GM21619 (cell line): ENCODE results near the gene ZNF45.
A peak's percentile ranks its signal among the peaks of the same experiment; 100 is the strongest.
"Not testable (repeated sequence)": the region's sequence is repeated elsewhere in the genome, so short reads cannot be mapped to it uniquely, and the experiment has no call there.

Experiments
- ATAC-seq: cut with Tn5 transposase; IDR thresholded peaks from one replicate; pipeline ENCODE4 v1.9.1; 2021; ENCODE audit not compliant: unreplicated experiment

Gene ZNF45

DNA sequence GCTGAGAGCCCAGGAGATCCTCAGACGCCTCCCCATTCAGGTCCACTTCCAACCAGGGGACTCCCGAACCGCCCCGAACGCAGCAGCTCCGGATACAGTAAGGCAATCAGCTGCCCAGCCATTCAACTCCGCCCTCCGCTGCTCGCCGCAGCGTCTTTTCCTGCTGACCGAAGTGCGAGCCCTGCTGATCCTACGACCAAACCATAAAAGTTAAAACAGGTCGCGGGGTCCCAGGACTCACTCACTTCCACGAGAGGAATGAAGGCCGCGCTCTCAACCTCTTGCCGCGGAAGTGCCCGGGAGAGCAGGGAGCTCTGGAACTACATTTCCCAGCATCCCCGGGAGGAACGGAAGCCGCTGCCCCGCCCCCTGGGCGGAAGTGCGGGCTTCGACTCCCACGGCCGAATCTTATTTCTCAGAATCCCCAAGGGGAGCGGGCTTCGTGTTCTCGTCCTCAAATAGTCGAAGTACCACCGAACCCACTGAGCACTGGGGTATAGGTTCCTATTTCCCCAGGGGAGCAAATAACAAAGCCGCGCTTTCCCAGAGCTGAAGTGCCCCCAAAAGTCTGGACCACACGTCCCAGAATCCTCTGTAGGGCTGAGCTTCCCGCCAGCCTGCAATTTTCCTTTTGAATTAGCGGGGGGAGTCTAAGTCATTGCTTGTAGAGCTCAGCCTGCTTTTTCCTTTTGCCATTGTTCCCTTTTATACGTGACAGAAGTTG, at the start of gene ZNF45:
TSS of gene ZNF45 (minus strand) at position 298 of the 724 bp plus-strand sequence. CDS start 13,097 bp downstream, outside the sequence.
- ATAC-seq = peak; percentile 96

DNA sequence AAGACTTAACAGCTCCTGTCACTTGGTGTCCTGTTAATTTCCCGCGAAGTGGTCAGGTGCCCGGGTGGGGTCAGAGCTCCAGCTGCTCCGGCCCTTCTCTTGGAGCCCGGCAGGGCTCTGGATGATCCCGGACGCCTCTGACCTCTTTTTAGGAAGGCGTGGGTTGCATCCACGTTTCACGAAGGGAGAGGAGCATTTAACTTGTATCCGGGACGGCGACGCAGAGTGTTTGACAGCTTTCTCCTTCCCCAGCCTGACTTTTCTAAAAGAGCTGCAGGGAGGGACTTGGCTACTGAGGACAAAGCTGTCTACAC, 49.6 kb upstream of the ZNF45 start:
- ATAC-seq = peak; percentile 18

DNA sequence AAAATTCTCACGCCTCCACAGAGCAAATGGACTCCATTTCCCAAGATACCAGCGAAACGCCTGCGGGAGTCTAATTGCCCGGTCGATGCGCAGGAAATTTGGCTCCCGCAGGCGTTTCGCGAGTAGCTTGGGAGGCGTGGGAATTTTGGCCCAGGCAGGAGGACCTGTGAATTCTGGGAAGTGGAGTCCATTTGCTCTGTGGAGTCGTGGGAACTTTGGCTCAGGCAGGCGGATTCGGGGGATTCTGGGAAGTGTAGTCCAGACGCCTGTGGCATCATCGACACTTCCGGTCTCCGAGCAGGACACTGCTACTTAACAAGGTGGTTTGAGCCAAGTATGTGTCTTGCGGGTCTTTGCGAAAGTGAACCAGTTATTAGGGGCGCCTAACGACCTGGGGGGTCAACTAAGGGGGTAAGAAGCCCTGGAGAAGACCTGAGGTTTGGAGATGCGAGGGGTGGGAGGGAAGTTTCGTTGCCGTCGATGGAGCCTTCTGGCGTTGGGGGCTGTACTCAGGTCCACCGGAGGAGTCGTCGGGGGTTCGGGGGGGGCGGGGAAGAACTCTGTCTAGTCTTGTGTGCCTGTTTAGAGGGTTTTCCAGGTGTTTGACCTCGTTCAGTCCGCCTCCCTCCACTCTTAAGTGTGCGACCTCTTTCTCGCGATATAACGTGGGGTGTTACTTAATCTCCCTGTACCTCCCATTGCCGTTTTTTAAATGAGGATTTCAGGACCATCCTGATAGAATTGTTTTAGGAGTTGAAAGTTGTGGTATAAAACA, 49.0 kb upstream of the ZNF45 start, which contains the start of gene ZNF155:
TSS of gene ZNF155 (plus strand) at position 277 of the 775 bp plus-strand sequence. CDS start 4,356 bp downstream, outside the sequence.
- peak; percentile 85 for ATAC-seq

DNA sequence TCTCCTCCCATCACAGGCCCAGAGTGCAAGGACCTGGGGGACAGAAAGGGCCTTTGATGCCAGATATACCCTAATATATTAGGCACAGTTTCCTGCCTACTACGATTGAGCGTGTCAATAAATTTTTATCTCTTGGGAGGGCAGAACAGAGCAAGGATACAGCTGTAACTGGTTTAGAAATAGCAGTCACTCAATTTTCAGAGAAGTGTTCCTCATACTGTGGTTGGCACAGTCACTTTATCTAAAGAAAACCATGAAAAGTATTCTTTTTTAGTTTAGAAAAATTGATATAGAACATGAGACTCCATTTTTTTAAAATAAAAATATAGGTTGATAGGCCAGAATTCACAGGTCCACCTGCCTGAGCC, 48.4 kb upstream of the ZNF45 start:
- ATAC-seq = no peak

DNA sequence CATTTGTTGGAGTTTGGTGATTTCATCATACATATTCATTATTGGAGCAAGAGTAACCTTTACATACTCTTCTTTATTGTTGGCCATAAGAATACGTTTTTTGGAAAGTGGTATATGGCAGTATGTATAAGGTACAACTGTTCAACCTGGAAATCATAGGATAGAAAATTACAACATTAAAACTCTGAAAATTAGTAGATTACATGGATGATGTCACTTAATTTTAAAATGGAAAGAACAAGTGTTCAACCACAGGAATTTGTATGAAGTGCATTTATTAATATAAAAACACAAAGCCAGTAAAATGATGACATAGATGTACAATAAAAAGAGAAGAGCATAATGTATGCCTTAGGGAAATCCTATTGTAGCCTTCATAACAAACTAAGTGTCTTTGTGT, 41.6 kb upstream of the ZNF45 start:
- ATAC-seq = no peak

DNA sequence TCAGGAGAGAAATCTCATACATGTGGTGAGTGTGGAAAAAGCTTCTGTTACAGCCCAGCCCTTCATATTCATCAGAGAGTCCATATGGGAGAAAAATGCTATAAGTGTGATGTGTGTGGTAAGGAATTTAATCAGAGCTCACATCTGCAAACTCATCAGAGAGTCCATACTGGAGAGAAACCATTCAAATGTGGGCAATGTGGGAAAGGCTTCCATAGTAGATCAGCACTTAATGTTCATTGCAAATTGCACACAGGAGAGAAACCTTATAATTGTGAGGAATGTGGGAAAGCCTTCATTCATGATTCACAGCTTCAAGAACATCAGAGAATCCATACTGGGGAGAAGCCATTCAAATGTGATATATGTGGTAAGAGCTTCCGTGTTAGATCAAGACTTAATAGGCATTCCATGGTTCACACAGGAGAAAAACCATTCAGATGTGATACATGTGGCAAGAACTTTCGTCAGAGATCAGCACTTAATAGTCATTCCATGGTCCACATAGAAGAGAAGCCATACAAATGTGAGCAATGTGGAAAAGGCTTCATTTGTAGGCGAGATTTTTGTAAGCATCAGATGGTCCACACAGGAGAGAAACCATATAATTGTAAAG, 31.1 kb upstream of the ZNF45 start:
- ATAC-seq = no peak

DNA sequence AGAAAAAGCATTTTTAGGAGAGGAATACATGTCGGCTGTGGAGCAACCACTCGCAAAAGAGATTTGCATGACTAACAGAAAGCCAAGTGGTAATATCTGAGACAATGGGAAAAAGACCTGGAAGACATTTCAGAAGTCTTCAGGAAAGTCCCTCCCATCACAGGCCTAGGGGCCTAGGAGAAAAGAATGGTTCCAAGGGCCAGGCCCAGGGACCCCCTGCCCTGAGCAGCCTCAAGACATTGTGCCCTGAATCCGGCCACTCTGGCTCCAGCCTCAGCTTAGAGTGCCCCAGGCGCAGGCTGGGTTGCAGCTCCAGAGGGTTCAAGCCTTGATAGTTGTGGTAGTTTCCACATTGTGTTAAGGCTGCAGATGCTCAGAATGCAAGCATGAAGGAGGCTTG, 25.3 kb upstream of the ZNF45 start:
- no peak for ATAC-seq

DNA sequence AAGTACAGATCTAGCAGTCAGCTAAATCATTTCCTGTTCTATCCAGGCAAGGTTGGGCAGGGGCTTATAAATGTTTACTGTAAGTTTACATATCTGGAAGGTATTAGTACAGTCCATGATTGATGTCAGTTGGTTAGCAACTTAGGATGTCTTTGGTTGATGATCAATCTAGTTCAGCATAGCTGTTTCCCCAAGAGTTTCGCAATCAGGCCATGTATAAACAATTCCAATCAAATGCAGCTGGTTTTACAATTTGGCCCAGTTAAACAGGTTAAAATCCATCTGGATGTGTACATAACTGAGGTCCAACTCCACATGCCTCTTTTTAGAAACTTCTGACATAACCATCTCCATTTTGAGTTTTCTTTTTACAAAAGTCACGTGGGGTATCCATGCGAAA, 22.8 kb upstream of the ZNF45 start:
- ATAC-seq = no peak

DNA sequence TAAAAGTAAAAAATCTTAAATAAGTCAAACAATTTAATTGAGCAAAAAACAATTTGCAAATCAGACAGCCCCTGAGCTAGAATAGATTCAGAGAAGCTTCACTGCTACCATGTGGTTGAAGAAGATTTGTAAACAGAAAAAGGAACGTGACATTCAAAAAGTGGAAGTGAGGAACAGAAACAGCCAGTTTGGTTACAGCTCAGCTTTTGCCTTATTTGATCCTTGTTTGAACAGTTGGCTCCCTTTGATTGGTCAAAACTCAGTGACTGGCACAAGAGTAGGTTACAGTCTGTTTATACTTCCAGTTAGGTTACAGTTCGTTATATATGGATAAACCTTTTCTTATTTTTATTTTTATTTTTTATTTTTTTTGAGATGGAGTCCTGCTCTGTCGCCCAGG, 21.7 kb upstream of the ZNF45 start:
- ATAC-seq = no peak

DNA sequence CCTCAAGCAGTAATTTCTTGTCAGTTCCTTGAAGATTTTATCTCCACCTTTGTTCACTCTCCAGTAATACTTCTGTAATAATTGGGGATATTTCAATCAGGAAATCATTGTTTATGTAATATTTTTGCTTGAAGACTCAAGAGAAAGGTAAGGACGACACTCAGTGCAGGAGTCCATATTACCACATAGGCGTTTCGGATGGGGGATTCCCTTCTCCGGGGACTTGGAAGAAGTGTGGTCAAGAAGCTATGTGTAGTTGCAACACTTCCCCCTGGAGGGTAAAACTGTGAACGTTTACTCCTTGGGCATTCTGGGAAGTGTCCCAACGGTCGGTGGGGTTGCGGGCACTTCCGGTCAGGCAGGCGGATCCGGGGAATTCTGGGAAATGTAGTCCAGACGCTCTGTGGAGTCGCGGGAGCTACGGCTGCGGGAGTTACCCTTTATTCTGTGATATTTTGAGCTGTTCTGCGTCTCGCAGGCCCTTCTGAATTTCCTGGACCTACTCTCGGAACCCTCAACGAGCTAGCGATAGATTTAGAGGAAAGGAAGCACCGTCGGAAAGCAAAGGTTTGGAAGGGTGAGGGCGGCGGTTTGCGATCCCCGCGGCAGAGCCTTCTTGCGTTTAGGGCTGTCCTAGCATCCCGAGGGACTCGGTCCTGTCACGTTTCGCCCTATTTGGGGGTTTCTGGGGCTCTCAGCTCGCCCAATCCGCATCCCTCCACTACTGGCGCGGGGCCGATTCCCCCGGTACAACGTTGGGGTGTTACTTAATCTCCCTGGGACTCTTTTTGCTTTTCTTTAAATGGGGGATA, 16.0 kb upstream of the ZNF45 start, which contains the start of gene ZNF221:
TSS of gene ZNF221 (plus strand) at position 395 of the 812 bp plus-strand sequence. CDS start 11,499 bp downstream, outside the sequence.
- ATAC-seq = peak; percentile 90

DNA sequence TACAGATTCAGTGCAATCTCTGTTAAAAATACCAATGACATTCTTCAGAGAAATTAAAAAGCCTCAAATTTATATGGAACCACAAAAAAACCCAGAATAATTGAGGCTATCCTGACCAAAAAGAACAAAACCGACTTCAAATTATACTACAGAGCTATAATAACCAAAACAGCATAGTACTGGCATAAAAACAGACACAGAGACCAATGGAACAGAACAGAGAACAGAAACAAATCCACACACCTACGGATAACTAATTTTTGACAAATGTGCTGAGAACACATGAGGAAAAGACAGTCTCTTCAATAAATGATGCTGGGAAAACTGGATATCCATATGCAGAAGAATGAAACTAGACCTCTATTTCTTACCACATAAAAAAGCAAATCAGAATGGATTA, 14.7 kb upstream of the ZNF45 start:
- not testable (repeated sequence) for ATAC-seq

DNA sequence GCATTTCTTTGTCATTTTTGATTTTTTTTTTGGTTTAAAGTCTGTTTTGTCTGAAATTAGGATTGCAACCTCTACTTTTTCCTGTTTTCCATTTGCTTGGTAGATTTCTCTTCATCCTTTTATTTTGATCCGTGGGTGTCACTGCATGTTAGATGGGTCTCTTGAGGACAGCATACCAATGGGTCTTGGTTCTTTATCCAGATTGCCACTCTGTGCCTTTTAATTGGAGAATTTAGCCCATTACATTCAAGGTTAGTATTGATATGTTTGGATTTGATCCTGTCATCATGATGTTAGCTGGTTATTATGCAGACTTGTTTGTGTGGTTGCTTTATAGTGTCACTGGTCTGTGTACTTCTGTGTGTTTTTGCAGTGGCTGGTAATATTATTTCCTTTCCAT, 12.3 kb upstream of the ZNF45 start:
- not testable (repeated sequence) for ATAC-seq

DNA sequence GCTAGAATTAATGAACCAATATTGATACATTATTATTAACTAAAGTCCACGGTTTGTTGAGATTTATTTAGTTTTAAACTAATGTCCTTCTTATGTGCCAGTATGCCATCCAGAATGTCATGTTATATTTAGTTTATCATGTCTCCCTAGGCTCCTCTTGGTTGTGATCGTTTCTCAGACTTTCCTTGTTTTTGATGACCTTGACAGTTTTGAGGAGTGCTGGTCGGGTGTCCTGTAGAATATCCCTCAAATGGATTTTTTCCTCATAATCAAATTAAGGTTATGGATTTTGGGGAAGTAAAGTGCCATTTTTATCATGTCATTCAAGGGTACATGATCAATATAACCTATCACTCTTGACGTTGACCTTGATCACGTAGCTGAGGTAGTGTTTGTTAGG, 6.1 kb upstream of the ZNF45 start:
- no peak for ATAC-seq

DNA sequence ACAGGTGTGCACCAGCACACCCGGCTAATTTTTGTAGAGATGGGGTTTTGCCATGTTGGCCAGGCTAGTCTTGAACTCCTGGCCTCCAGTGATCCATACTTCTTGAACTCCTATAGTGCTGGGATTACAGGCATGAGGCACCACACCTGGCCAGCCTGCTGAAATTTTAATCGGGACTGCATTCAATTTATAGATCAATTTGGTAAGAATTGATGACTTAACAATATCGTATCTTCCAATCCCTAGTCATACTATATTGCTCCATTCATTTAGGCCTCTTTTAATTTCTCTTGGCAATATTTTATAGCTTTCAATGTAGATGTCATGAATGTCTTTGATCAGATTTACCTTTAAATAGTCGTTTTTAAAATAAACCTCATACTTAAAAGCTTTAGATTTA, 5.6 kb upstream of the ZNF45 start:
- no peak for ATAC-seq

DNA sequence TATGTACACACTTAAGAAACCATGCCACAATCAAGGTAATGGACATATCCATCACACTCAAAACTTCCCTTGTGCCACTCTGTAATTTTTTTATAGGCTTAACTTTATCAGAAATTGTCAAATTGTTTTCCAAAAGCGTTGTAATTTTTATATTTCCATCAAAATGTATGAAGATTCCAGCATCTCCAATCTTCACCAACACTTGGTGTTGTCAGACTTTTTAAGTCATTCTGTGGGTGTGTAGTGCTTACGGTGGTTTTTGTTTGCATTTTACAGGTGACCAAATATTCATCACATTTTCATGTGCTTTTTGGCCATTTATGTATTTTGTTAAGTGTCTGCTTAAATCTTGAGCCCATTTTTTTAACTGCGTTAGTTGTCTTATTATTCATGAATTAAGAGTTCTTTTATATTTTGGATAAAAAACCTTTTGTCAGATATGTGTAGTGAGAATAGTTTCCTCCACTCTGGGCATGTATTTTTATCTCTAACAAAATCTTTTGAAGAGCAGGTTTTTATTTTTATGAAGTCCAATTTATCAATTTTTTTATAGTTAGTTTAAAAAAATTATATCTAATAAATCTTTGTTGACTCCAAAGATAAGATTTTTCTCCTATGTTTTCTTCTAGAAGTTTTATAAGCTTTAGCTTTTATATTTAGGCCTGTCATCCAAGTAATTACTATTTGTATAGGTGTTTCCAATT, 4.6 kb upstream of the ZNF45 start:
- no peak for ATAC-seq

DNA sequence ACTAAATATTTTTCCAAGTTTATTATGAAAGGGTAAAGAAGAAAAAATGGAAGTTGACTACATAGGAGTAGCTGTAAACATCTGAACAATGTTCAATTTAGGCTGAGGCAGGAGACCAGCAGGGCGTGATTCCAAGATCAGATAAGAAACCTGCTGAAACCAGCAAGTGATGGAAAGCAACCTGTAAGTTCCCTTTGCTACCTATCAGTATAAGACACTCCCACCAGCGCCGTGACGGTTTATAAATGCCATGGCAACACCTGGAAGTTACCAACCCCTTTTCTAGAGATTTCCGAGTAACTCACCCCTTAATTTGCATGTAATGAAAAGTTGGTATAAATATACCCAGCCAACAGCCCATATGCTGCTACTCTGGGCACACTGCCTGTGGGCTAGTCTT, 1.1 kb upstream of the ZNF45 start:
- no peak for ATAC-seq

DNA sequence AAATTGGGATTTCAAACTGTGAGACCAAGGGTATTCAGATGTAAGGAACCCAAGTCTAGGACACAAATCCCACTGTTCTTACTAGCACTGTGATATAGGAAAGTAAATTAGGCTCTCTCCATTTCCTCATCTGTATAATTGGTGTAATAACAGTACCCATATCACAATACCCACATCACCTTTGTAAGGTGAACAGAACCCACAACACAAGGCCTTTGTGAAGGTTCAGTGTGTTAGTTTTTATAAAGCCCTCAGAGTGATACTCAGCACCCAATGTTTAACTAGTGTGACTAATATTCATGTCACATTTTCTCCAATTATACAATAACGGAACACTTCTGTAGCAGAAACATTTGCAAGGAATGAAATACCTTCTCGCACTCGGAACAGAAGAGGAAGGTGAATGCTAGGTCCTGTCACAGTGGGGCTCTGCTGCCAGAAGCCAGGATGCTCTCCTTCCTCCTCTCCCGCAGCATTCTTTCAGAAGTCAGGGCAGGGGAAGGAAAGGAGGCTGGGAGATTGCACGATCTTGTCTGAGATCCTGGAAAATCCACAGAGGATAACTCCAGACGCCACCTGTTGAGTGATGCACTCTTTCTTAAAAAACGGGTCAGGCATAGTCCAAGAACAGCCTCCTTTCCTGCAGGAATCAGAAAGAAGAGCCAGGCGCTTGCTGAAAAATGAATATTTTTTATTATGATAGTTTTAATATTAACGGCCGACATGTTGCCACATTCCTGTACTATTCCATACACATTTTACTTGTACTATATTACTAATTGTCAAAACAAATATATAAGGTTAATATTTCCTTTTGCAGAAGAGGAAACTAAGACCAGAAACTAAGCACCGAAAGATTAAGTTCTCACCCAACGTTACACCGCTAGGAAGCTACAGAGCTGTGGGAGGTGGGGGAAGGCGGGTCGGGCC, 762 bp downstream of the ZNF45 start:
- ATAC-seq = no peak

DNA sequence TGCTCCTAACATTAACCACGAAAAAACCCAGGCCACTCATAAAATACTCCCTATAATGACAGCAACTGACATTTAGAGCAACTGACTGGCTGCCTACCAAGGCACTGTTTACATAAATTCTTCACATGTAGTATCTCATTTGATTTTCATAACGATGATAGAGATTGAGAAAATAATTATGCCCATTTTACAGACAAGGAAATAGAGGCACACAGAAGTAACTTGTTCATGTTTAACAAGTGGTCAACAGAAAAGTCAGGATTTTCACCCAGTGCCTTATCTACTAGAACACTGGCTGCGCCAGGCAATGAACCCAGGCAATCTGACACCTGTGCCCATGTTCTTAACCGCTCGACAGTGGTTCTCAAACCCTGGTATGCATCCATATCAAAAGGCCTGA, 6.3 kb downstream of the ZNF45 start:
- ATAC-seq = no peak

DNA sequence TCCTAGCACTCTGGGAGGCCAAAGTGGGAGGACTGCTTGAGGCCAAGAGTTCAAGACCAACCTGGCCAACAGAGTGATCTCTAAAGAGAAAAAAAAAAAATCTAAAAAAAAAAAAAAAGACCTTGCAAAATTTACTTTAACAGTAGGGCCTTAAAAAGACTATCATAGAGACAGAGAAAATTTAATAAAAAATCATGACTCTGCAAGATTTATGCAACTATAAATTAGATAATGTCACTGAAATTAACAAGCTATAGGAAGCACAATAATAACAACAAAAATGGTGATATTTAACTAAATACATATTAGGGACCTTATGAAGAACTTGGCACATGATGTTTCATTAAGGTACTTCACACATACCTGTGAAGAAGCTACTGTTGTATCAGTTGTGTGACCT, 11.2 kb downstream of the ZNF45 start:
- ATAC-seq = no peak
